Upper lobe of left lung (tissue), 6 donors: ENCODE data around the gene EEF2K. TPM values are rescaled to one million over a fixed set of nuclear protein-coding genes. Genes with fewer than 3 reads are reported as not detected.
A peak's percentile ranks its signal among the peaks of the same experiment; 100 is the strongest.

Experiments used
- ATAC-seq, 2 donors: fragments of 200-7000 bp; cut with Tn5 transposase; one replicate each; pipeline ENCODE4 v1.9.1; 2022; ENCODE audit warnings: mild to moderate bottlenecking in 2 of 2, moderate library complexity in 2 of 2; ENCODE audit not compliant: low FRiP score in 2 of 2
- DNase-seq, 2 donors: peaks; one replicate each; pipeline ENCODE4 v3.0.0-alpha.2; 2019 to 2020
- H3K27ac ChIP-seq, 4 donors: fragments of 200-600 bp; sonication (generic); one replicate each; pipeline ENCODE4 v1.5.1; 2016 to 2019
- H3K27me3 ChIP-seq, 4 donors: fragments of 200-600 bp; sonication (generic); one replicate each; pipeline ENCODE4 v1.5.1; 2017 to 2019
- H3K36me3 ChIP-seq, 4 donors: fragments of 200-600 bp; sonication (generic); one replicate each; pipeline ENCODE4 v1.5.1; 2016 to 2019
- H3K4me1 ChIP-seq, 4 donors: fragments of 200-600 bp; sonication (generic); one replicate each; pipeline ENCODE4 v1.5.1; 2018 to 2019
- H3K4me3 ChIP-seq, 4 donors: fragments of 200-600 bp; sonication (generic); one replicate each; pipeline ENCODE4 v1.5.1; 2017 to 2019; ENCODE audit warnings: mild to moderate bottlenecking in 2 of 4, moderate library complexity in 1 of 4
- H3K9me3 ChIP-seq, 4 donors: fragments of 200-600 bp; sonication (generic); one replicate each; pipeline ENCODE4 v1.5.1; 2018 to 2019
- EP300 ChIP-seq, 4 donors: sonication (generic); formaldehyde crosslinking; IDR thresholded peaks; one replicate each; pipeline ENCODE4 v1.5.1; 2017; ENCODE audit warnings: antibody characterized with exemption in 4 of 4, control low read depth in 2 of 4
- POLR2A ChIP-seq, 4 donors: fragments of 450-650 bp; IDR thresholded peaks; one replicate each; pipeline ENCODE4 v1.5.1; 2016 to 2017; ENCODE audit warnings: antibody characterized with exemption in 4 of 4, mild to moderate bottlenecking in 2 of 4
- POLR2AphosphoS5 ChIP-seq, 2 donors: sonication (generic); formaldehyde crosslinking; IDR thresholded peaks; one replicate each; pipeline ENCODE4 v1.5.1; 2017; ENCODE audit warnings: antibody characterized with exemption in 2 of 2
- WGBS, 2 donors: methylation state at CpG; one replicate each; pipeline ENCODE4 v1.1.5; 2017 to 2018; 5-methylcytosine and 5-hydroxymethylcytosine counted together
- total RNA-seq, 6 donors: library from RNA; depleted of rRNA in 4 of 6; stranded (reverse); fragments of >200 nt in 4 of 6; gene quantifications; one replicate each; pipeline versions ENCODE4 v1.1.0 to v1.2.1, GENCODE V29; 2016 to 2021
- TF ChIP-seq, protein P1 (sequence below), 6 experiments: fragments of 450-650 bp in 4 of 6; fragments of 200-600 bp in 2 of 6; sonication (generic) in 2 of 6; IDR thresholded peaks; one replicate each; pipeline ENCODE4 v1.5.1; 2016 to 2019; ENCODE audit warnings: antibody characterized with exemption in 6 of 6
- donor health status: DM: no; HTN: no; CAD: no; lungs with moderate emphysema.
- donor health status: DM: no; HTN: yes; CAD: no; lungs with severe emphysema.

EEF2K gene
- total RNA-seq, 6 donors from 2014 or later = 16.9 to 48.2 (median 29.2) TPM

DNA sequence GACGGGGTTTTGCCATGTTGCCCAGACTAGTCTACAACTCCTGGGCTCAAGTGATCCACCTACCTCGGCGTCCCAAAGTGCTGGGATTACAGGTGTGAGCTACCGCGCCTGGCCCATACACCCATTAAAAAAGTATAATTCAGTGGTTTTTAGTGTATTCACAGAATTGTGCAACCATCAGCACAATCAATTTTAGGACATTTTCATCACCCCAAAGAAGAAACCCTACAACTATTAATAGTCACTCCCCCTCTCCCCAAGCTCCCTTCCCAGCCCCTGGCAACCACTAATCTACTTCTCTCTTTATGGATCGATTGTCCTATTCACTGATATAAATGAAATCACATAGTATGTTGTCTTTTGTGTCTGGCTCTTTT, 3.8 kb upstream of the EEF2K start:
- WGBS, 2 donors = 93 to 95% methylated on average over 6 of the region's 6 CpGs
- H3K27me3 ChIP-seq = no peaks in the 10 kb centered on the region
- no peak overlapping the region for H3K27ac ChIP-seq
- no peak for DNase-seq
- no peak overlapping the region for H3K4me3 ChIP-seq
- no peaks in the 10 kb centered on the region for H3K36me3 ChIP-seq
- H3K4me1 ChIP-seq = peaks cover 5 to 13% (median 10%) of the 10 kb centered on the region in 4 donors
- TF ChIP-seq, protein P1, sequence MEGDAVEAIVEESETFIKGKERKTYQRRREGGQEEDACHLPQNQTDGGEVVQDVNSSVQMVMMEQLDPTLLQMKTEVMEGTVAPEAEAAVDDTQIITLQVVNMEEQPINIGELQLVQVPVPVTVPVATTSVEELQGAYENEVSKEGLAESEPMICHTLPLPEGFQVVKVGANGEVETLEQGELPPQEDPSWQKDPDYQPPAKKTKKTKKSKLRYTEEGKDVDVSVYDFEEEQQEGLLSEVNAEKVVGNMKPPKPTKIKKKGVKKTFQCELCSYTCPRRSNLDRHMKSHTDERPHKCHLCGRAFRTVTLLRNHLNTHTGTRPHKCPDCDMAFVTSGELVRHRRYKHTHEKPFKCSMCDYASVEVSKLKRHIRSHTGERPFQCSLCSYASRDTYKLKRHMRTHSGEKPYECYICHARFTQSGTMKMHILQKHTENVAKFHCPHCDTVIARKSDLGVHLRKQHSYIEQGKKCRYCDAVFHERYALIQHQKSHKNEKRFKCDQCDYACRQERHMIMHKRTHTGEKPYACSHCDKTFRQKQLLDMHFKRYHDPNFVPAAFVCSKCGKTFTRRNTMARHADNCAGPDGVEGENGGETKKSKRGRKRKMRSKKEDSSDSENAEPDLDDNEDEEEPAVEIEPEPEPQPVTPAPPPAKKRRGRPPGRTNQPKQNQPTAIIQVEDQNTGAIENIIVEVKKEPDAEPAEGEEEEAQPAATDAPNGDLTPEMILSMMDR (IDR thresholded peaks at IDR 0.05) = no peak
- no peak for TF ChIP-seq EP300 (IDR thresholded peaks at IDR 0.05)
- no peak for TF ChIP-seq POLR2AphosphoS5 (IDR thresholded peaks at IDR 0.05)
- TF ChIP-seq POLR2A (IDR thresholded peaks at IDR 0.05) = no peak
- no peak for ATAC-seq
- no peaks in the 10 kb centered on the region for H3K9me3 ChIP-seq

DNA sequence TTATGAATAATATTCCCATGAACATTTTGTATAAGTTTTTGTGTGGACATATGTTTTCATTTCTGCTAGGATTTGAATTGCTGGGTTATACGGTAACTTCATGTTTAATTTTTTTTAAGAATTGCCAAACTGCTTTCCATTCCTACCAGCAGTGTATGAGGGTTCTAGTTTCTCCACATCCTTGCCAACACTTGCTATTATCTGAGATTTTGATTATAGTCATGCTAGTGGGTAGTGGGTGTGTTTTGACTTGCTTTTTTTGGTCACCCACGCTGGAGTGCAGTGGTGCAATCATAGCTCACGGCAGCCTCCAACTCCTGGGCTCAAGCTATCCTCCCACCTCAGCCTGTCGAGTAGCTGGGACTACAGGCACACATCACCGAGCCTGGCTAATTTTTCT, 3.0 kb upstream of the EEF2K start:
- Histone ChIP-seq H3K27ac (no peak overlapping the region), H3K36me3 (no peaks in the 10 kb centered on the region), H3K4me1 (peaks cover 13 to 22% (median 19%) of the 10 kb centered on the region in 4 donors), H3K4me3 (no peak overlapping the region), H3K9me3 (no peaks in the 10 kb centered on the region), H3K27me3 (no peaks in the 10 kb centered on the region)
- DNase-seq = no peak
- no peak for ATAC-seq
- TF ChIP-seq, protein P1 (IDR thresholded peaks at IDR 0.05) = no peak
- TF ChIP-seq POLR2AphosphoS5 (IDR thresholded peaks at IDR 0.05) = no peak
- no peak for TF ChIP-seq POLR2A (IDR thresholded peaks at IDR 0.05)
- WGBS, 2 donors = 84 to 93% methylated on average over 5 of the region's 5 CpGs

DNA sequence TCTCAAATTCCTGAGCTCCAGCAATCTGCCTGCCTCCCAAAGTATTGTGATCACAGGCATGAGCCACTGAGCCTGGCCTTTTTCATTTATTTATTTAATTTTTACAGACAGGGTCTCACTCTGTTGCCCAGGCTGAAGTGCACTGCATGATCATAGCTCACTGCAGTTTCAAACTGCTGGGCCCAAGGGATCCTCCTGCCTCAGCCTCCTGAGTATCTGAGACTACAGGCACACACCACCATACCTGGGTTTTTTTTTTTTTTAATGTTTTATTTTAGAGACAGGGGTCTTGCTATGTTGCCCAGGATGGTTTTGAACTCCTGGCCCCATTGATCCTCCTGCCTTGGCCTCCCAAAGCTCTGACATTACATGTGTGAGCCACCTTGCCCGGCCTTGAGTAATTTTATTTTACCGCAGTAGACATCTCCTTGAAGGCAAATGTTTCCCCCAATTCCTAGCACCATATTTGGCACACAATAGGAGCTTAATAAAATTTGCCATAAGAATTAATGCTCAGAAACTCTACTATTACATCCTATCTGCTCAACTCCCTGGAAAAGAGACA, 1.9 kb upstream of the EEF2K start:
- Histone ChIP-seq H3K27me3 (no peaks in the 10 kb centered on the region), H3K9me3 (no peaks in the 10 kb centered on the region), H3K4me3 (no peak overlapping the region), H3K27ac (no peak overlapping the region), H3K4me1 (peaks cover 23 to 33% (median 24%) of the 10 kb centered on the region in 4 donors), H3K36me3 (no peaks in the 10 kb centered on the region)
- DNase-seq (no peak), ATAC-seq (no peak)
- 92 to 100% methylated on average over 2 of the region's 2 CpGs for WGBS, 2 donors
- no peak for TF ChIP-seq POLR2AphosphoS5 (IDR thresholded peaks at IDR 0.05)
- TF ChIP-seq EP300 (IDR thresholded peaks at IDR 0.05) = no peak
- TF ChIP-seq POLR2A (IDR thresholded peaks at IDR 0.05) = no peak
- TF ChIP-seq, protein P1 (IDR thresholded peaks at IDR 0.05) = no peak

DNA sequence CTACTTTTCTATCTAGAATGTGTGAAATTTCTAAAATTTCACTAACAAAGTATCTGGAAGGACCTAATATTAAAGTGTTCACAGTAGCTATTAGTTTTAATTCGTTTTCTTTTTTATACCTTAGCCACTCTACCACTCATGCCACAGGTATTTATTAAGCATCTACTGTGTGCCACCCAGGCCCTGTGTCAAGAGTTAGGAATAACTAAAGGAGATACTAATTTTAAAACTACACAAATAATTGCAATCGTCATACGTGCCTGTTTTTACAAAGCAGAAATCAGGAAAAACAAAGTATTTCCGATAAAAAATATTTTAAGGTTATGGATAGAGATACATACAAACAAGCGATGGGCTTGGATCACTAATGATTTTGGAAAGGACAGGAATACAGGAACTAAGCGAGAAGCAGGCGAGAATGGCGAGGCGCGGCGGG, 483 bp upstream of the EEF2K start:
- WGBS, 2 donors = 4 to 5% methylated on average over 11 of the region's 11 CpGs
- Histone ChIP-seq H3K9me3 (no peaks in the 10 kb centered on the region), H3K36me3 (no peaks in the 10 kb centered on the region), H3K27ac (peak overlapping the region; percentile 83 to 95 (median 90)), H3K4me3 (peak overlapping the region in 3 of 4 donors; percentile 92 to 96 (median 93)), H3K27me3 (no peaks in the 10 kb centered on the region), H3K4me1 (peaks cover 23 to 36% (median 27%) of the 10 kb centered on the region in 4 donors)
- no peak for ATAC-seq
- no peak for DNase-seq
- TF ChIP-seq, protein P1 (IDR thresholded peaks at IDR 0.05) = no peak
- no peak for TF ChIP-seq POLR2A (IDR thresholded peaks at IDR 0.05)
- no peak for TF ChIP-seq POLR2AphosphoS5 (IDR thresholded peaks at IDR 0.05)
- TF ChIP-seq EP300 (IDR thresholded peaks at IDR 0.05) = no peak
